ENCODE results near the gene NACC2. TPM values are rescaled to one million over a fixed set of nuclear protein-coding genes. Genes with fewer than 3 reads are reported as not detected.

Gene NACC2
- total RNA-seq, 4 donors from 2014 or later, result 93.8 to 192 (median 142) TPM

DNA sequence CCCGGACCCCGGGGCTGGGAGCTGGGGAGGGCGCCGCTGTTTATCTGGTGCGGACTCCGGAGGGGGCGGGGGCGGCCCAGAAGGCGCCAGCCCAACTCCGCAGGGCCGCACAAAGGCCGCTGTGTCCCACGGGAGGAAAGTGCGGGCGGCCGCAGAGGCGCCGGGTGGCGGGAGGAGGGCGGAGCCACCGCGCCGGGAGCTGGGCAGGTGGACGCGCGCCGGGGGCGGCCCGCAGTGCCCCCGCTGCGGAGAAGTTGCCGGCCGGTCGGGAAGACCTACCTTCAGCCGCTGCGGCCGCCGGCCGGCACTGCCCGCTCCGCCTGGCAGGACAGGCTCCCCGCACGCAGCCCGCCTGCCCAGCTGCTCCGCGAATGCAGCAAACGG, 43.6 kb downstream of the NACC2 start:
- H3K4me1 ChIP-seq, result peaks cover 78 to 100% (median 100%) of the 10 kb centered on the region in 4 donors
- DNase-seq (ENCODE audit: extremely low spot score), result no peak
- H3K27me3 ChIP-seq, result no peaks in the 10 kb centered on the region
- no peaks in the 10 kb centered on the region for H3K9me3 ChIP-seq
- under 1% methylated on average over 35 of the region's 47 CpGs for WGBS
- intact Hi-C loops (cut with DNase I), result loop anchor here (5.0 kb wide), 2 partner anchors 36 to 71 kb away; no protein-coding TSS in a partner anchor
- peaks cover 18 to 38% (median 34%) of the 10 kb centered on the region in 4 donors for H3K36me3 ChIP-seq
- peak overlapping the region; percentile 76 to 90 (median 87) for H3K27ac ChIP-seq (replicated peaks in 1 of 4)
- TF ChIP-seq EP300 (IDR thresholded peaks at IDR 0.05) (no peak), POLR2AphosphoS5 (IDR thresholded peaks at IDR 0.05) (no peak), POLR2A (IDR thresholded peaks at IDR 0.05; ENCODE audit: low read depth) (no peak)
- TF ChIP-seq, protein P1, sequence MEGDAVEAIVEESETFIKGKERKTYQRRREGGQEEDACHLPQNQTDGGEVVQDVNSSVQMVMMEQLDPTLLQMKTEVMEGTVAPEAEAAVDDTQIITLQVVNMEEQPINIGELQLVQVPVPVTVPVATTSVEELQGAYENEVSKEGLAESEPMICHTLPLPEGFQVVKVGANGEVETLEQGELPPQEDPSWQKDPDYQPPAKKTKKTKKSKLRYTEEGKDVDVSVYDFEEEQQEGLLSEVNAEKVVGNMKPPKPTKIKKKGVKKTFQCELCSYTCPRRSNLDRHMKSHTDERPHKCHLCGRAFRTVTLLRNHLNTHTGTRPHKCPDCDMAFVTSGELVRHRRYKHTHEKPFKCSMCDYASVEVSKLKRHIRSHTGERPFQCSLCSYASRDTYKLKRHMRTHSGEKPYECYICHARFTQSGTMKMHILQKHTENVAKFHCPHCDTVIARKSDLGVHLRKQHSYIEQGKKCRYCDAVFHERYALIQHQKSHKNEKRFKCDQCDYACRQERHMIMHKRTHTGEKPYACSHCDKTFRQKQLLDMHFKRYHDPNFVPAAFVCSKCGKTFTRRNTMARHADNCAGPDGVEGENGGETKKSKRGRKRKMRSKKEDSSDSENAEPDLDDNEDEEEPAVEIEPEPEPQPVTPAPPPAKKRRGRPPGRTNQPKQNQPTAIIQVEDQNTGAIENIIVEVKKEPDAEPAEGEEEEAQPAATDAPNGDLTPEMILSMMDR (IDR thresholded peaks at IDR 0.05), result no peak
- H3K4me3 ChIP-seq, result peak overlapping the region; percentile 55 to 70 (median 58)

DNA sequence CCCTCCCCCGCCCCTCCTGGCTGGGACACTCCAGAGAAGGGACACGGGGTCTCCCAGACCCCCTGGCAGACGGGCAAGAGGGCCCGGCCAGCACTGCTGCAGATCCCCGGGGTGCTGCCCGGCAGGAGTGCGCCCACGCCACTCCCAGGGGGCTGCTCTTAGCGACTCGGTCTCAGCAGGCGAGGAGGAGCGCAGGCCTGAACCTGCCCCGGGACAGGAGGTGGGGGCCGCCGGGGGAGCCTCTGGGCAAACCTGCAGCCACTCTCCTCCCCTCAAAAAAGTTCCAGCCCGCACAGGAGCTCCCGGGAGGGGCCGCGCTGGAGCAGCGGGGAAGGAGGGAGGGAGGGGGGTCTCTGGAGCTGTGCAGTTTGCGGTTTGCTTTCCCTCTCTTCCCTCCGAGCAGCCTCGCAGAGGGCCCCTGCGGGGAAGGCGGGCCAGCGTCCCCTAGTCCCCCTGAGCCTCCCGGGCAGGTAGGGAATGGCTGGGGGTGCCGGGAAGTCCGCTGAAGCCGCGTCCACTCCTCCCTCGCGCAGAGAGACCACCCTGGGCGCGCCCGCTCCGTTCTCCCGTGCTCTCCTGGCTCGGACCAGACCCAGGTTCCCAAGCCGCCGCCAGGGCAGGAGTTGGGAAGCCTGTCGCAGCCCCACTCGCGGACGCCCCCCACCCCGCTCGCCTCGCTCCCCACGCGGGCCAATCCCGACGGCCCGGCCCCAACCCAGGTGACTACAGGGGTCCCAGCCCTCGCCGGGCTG, 44.2 kb downstream of the NACC2 start:
- Histone ChIP-seq H3K4me3 (peak overlapping the region; percentile 55 to 70 (median 58)), H3K36me3 (peaks cover 18 to 44% (median 39%) of the 10 kb centered on the region in 4 donors), H3K4me1 (peaks cover 74 to 100% (median 100%) of the 10 kb centered on the region in 4 donors), H3K9me3 (no peaks in the 10 kb centered on the region), H3K27me3 (no peaks in the 10 kb centered on the region), H3K27ac (replicated peaks in 1 of 4) (peak overlapping the region; percentile 76 to 90 (median 87))
- no CpG with 5 or more reads among the region's 55 CpGs for WGBS
- no peak for DNase-seq (ENCODE audit: extremely low spot score)
- intact Hi-C loops (cut with DNase I), result loop anchor here (5.0 kb wide), 2 partner anchors 36 to 71 kb away; no protein-coding TSS in a partner anchor
- TF ChIP-seq, protein P1 (IDR thresholded peaks at IDR 0.05), result no peak
- no peak for TF ChIP-seq EP300 (IDR thresholded peaks at IDR 0.05)
- TF ChIP-seq POLR2A (IDR thresholded peaks at IDR 0.05; ENCODE audit: low read depth), result no peak
- no peak for TF ChIP-seq POLR2AphosphoS5 (IDR thresholded peaks at IDR 0.05)

DNA sequence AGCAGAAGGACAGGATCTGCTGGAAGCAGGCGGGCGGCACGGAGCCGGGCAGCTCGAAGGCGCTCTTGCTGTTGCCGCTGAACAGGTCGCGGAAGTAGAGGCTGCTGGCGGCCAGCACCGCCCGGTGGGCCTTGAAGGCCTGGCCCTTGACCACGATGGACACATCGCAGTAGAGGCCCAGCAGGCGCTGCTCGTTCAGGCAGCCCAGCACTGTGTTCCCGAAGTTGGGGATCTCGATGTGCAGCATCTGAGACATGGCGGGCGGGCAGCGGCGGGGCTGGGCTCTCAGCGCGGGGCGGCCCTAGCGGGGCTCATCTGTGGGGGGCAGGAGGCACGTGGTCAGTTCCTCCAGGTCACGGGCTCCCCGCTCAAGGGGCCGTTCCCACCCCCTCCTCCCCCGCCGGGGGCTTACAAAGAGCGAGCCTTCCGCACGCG, 44.8 kb downstream of the NACC2 start:
- Histone ChIP-seq H3K4me3 (peak overlapping the region; percentile 55 to 70 (median 58)), H3K27me3 (no peaks in the 10 kb centered on the region), H3K4me1 (peaks cover 73 to 100% (median 100%) of the 10 kb centered on the region in 4 donors), H3K9me3 (no peaks in the 10 kb centered on the region), H3K27ac (replicated peaks in 1 of 4) (peak overlapping the region in 3 of 4 donors; percentile 76 to 89 (median 85)), H3K36me3 (peaks cover 18 to 50% (median 45%) of the 10 kb centered on the region in 4 donors)
- DNase-seq (ENCODE audit: extremely low spot score), result no peak
- TF ChIP-seq POLR2AphosphoS5 (IDR thresholded peaks at IDR 0.05), result no peak
- no peak for TF ChIP-seq EP300 (IDR thresholded peaks at IDR 0.05)
- 92% methylated on average over 17 of the region's 36 CpGs for WGBS
- intact Hi-C loops (cut with DNase I), result loop anchor here (5.0 kb wide), 2 partner anchors 37 to 72 kb away; no protein-coding TSS in a partner anchor

DNA sequence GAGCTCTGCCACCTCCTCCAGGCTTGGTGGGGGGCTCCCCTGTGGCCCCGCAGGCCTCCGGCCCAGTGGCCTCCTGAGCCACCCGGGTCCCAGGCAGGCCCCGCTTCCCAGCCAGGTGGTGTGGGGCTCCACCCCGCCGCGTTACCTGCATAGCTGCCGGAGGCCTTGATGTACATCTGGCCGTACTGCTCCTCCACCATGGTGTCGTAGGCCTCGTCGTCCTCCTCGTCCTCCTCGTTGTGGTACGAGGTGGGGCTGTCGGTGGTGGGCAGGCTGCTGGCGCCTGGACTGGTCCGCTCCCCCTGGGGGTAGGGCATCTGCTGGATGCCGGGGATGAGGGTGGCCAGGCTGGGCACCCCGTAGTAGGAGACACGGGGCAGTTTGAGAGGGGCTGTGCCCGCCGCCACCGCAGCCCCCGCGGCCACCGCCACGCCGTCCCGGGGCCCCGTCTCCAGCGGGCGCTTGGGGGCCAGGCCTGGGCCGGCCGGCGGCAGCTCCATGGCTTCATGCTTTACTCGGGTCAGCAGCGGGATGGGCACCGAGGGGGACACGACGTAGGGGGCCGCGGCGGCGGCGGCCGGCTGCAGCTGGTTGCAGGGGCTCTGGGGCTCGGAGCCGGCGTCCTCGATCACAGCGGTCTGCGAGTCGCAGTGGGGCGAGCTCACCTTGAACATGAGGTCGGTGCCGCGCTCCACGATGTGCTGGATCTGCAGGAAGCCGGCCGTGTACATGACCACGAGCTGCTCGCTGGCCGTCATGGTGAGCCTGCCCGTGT, 45.4 kb downstream of the NACC2 start:
- Histone ChIP-seq H3K27ac (replicated peaks in 1 of 4) (no peak overlapping the region), H3K27me3 (no peaks in the 10 kb centered on the region), H3K4me3 (no peak overlapping the region), H3K4me1 (peaks cover 68 to 100% (median 99%) of the 10 kb centered on the region in 4 donors), H3K9me3 (no peaks in the 10 kb centered on the region), H3K36me3 (peaks cover 18 to 56% (median 51%) of the 10 kb centered on the region in 4 donors)
- TF ChIP-seq POLR2A (IDR thresholded peaks at IDR 0.05; ENCODE audit: low read depth), result no peak
- no peak for TF ChIP-seq EP300 (IDR thresholded peaks at IDR 0.05)
- no peak for TF ChIP-seq POLR2AphosphoS5 (IDR thresholded peaks at IDR 0.05)
- TF ChIP-seq, protein P1 (IDR thresholded peaks at IDR 0.05), result no peak
- intact Hi-C loops (cut with DNase I), result loop anchor here (5.0 kb wide), 2 partner anchors 38 to 73 kb away; no protein-coding TSS in a partner anchor
- no peak for DNase-seq (ENCODE audit: extremely low spot score)
- 88% methylated on average over 23 of the region's 65 CpGs for WGBS

Data from esophagus muscularis mucosa (tissue), 4 donors.